Head of caudate nucleus (tissue), 42 donors: ENCODE measurements around the gene RSPH6A.

Experiments
- DNase-seq, 42 donors: peaks; one replicate each; pipeline versions ENCODE4 v3.0.0 to v3.0.0-alpha.2; 2020 to 2021; ENCODE audit warnings: mixed read lengths in 7 of 42
- intact Hi-C: fragments of 100-400 bp; cut with DNase I; formaldehyde crosslinking; loops from one replicate; pipeline ENCODE4 v1.15.0; 2022

Gene RSPH6A

DNA sequence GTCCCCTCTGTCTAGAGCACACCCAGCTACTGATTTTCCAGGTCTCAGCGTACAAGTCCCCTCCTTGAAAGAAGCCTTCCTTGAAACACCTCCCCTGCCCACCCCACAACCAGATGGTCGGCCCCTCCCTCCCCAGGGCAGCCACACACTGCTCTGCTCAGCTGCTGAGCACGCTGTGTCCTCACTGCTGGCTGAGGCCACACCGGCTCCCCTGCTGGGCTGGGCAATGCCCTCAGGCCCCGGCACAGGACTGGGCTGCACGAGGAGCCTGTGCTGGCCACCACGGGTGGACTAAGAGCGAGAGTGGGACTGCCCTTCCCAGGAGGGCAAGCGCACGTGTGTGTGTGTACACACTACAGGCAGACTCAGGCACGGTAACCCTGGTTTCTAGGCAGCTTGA is 11.8 kb upstream of the RSPH6A start:
- intact Hi-C loops = no loop called here
- no peak for DNase-seq

DNA sequence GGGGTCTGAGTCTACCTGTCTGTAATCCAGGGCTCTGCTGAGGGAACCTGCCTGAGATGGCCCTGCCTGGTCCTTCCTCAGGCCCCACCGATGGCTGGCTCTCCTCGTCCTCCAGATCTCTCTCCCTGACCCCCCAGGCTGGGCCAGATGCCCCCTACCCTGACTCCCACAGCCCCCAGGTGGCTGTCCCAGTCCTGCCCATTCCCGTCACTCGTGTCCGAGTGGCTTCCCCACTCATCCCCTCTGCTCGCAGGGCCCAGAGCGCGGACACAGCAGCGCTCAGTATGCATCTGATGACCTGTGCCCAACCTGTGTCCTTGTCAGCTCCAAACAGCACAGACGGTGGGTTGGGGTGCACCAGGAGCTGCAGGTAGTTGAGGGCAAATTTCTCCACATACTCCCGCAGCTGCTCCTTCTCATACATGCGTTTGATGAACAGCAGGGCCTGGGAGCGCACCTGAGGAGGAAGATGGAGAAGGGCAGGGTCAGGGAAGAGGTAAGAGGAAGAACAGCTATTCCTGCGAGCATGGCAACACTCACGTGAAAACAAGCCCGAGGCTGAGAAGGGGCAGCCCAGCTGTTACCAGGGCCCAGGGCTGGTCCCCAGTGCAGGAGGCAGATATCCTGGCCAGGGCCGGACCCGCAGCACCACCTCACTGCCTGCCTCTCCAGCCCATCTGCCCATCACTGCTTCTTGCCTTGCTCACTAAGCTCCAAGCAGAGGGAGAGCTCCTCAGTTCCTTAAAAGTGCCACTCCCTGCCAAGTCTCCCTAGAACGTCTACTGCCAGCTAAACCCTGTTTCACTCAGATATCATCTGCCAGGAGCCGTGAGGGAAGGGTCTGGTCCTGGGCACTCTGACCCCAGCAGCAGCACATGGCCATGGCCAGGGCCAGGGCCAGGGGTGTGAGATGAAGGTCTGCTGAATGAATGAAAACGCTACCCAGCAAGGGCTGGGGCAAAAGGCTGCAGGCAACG is 11.1 kb upstream of the RSPH6A start:
- intact Hi-C loops = no loop called here
- no peak for DNase-seq

DNA sequence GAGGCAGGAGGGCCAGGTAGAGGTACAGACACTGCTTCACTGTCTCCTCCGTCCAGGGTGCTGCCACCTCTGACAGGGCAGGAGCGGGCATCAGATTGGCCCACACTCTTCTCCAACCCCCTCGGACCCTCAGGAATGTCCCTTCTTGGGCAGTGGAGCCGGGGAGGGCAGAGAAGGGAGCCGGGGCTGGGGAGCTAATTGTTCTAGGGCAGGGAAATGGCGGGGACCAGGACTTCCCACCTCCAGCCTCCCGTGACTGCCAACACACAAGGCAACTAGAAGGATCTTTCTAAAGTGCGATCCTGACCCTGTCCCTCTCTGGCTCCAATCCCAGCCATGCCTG is 10.1 kb upstream of the RSPH6A start:
- no peak for DNase-seq
- intact Hi-C loops = no loop called here

DNA sequence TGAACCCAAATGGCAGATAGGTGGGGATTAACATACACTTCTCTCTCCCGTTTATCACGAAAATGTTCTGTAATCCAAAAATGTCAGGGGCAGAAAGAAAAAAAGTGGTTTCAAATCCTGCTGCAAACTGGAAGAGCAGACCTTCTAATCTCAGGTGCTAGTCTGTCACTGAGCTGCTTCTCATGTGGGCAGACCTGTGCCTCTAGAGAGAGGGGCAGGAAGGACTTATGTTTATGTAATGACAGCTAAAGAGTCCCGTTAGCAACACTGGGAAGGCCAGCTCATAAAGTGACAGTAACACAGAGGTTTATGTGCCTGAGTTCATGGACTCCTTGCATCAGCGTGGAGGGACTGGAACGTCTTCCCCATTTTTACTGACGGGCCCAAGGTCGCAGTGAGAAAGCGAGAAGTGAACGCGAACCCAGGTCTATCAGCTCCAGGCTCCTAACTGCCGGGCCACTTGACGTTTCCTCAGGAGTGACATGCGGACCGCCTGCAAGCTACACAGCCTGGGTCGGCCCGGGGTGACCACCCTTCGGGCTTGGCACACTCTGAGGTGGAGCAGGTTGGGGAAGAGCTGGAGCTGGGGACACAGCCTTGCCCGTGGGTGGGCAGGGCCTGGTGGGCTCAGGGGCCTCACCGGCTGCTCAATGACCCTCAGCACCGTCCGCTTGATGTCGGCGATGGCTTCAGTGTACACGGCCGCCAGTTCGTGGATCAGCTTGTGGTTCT is 9.6 kb upstream of the RSPH6A start:
- DNase-seq = no peak
- intact Hi-C loops = no loop called here

DNA sequence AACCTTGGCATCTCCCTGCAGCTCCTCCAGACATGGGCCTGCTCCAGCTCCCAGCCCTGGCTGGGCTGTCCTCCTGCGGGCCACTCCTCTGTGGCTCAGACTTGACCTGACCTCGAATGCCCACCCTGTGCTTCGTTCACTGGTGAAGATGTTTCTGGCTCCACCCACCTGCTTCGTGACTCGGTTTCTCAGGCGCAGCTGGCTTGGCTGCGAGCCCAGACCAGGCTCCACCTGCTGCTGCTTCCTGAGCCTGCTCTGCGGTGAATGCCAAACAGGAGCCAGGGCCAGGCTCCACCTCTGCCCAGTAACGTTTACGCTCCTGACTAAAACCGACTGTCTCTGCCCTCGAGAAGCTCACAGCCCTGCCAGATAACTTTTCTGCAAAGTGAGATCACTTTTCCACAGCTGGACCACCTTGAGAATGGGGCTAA is 8.9 kb upstream of the RSPH6A start:
- intact Hi-C loops = no loop called here
- peak in 40 of 42 donors; percentile 35 to 86 (median 66) for DNase-seq

DNA sequence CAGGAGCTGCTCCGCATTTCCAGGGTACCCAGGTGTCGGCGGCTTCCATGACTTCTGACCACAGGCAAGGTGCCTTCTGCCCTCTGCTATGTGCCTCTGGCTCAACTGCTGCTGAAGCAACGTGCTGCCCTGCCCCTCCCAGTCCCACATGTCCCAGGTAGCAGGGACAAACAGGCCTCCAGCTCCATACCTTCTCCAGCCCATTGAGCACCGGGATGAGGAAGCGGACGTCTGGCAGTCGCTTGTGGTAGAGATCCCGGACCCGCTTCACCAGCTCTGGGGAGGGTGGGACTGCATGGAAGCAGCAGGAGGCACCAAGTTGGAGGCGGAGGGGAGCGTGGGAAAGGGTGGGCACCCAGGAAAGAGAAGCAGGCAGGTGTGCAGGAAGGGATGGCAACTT is 8.1 kb upstream of the RSPH6A start:
- intact Hi-C loops = no loop called here
- DNase-seq = no peak

DNA sequence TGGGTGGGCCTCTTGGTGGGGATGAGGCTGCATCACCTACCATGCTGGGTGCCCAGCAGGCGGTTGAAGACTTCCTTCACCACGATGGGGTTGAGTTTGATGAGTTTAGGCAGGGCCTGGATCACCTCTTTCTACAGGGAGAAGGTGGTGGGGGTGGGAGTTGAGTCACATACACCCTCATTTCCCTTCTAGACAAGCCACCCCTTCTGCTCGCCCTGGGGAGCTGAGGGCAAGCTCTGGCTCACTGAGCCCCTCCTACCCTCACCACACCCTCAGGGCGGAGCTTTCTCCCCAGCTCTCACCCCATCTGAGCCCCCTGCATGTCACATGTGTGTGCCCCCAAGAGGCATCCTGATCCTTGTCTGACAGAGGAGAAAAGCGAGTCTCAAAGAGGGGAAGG is 7.6 kb upstream of the RSPH6A start:
- intact Hi-C loops = no loop called here
- DNase-seq = peak in 35 of 42 donors; percentile 18 to 88 (median 54)

DNA sequence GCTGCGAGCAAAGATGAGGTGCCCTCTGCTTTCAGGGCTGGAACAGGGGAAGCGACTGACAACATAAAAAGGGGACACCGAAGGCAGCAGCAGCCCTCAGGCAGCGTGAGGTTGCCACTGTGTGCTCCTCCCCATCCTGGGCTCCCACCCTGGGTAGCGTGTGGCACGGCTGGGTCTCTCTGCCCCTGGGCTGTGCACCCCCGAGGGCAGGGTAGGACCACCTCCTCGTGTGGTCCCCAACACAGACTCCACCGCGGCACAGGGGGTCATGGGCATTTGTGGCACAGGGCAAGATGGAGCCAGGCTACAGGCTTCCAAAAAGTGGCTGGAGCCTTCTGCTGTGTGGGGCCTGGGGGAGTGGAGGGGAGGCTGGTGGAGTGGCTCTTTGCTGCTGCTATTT is 6.5 kb upstream of the RSPH6A start:
- intact Hi-C loops = no loop called here
- no peak for DNase-seq

DNA sequence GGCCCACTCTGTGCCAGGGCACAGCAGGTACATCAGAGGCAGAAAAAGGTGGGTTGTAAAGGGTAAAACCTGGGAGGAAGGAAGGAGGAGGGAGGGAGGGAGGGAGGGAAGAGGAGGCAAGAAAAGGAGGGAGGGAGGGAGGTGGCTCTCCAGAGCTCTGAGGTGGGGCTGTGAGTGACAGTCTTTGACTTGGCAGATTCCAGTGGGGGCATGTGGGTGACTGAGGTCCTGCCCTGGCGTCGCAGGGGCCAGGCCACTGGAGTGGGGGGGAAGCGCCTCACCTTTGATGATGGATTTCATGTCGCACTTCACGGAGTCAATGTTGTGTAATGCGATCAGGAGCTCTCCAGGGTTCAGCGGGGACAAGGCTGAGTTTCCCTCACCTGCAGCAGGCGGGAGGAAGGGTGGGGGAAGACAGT is 6.0 kb upstream of the RSPH6A start:
- intact Hi-C loops = no loop called here
- peak in 30 of 42 donors; percentile 14 to 79 (median 41) for DNase-seq

DNA sequence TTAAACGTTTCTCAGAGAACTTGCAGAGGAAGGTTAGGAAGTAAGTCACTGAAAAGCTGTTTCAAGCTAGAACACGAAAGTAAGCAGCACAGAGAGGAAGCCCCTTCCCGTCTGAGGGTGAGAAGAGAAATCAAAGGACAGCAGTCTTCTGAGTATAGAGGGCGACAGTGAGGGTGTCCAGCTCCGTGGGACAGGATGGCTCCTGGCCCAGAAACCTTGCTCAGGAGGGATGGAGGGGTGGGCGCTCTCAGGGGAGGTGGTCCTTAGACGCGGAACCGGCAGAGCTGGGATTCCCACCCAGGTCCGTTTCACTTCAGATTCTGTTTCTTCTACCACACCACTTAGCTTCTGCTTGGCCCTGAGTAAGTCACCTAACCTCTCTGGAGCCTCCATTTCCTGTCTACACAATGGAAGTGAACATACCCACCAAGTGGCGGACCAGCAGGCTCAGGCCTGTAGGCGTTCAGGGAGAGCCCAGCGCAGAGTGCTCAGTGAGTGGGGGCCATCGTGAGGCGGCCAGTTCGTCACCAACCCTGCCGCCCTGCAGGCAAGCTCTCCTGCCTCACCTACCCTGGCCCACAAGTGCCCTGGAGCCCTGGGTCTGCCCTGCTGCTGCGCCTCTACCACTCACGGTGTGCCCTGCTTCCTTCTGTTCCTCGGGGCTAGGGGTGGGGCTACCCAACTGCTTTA is 5.5 kb upstream of the RSPH6A start:
- peak in 3 of 42 donors; percentile 28 to 55 (median 42) for DNase-seq
- intact Hi-C loops = no loop called here

DNA sequence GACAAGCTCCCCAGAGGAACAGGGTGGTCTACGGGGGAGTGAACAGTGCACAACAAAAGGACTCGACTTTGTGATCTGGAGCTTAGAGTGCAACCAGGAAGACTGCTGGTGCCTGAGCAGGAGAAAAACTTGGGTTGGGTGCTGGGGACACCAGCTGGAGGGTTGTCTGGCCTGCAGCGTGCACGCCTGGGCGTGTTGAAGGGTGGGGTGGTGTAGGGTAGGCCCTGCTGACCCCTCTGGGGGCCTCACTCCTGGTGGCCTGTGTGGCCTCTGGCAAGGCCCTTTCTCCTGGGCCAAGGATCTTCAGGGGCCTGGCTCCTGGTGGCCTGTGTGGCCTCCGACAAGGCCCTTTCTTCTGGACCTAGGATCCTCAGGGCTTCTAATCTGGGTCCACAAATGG is 4.7 kb upstream of the RSPH6A start:
- DNase-seq = no peak
- intact Hi-C loops = no loop called here

DNA sequence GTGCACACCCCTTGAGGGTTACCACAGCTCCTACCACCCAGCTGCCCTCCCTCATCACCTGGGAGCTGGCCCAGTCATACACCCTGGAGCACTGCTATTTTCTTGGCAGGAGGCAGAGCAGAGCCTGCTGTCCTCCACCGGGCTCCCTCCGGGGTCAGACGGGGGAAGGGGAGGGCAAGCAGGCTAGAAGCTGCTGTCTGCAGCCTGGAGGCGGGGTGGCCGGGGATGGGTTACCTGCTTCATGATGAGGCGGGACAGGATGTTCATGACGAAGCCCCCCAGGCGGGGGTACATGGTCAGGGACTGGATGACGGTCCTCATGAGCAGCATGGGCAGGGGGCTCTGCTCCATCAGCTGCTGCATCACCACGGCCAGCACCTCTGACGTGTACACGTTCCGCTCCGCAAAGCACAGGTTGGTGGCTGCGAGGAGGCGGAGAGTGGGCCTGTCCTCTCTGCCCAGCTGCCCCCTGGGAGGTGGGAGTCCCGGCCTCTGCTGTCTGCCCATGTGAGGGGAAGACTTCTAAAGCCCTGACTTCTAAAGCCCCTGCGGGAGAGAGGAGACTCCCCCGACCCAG is 2.7 kb upstream of the RSPH6A start:
- DNase-seq = no peak
- intact Hi-C loops = no loop called here

DNA sequence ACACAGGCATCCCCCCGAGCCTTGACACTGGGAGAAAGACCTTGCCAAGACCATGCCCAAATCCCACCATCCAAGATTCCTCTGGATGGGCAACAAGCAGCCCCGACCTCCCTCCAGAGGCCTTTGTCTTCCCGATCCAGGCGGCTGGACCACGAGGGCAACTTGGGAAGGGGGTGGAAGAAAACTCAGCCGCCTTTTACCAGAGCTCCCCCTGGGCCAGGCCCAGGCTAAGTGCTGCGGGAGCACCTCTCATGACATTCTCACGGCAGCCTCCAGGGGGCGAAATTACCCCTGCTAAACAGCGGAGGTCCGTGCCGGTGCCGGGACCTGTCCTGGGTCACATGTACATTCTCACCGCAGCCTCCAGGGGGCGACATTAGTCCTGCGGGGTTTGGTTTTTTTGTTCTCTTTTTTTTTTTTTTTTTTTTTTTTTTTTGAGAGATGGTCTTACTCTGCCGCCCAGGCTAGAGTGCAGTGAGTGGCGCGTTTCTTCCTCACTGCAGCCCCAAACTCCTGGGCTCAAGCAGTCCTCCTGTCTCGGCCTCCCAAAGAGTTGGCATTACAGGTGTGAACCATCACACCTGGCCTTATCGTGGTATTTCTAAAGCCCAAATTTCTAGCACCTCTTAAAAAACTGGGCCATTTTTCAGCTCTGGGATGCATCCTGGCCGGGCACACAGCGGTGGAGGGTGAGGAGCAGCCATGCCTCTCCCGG is 2.1 kb upstream of the RSPH6A start:
- intact Hi-C loops = no loop called here

DNA sequence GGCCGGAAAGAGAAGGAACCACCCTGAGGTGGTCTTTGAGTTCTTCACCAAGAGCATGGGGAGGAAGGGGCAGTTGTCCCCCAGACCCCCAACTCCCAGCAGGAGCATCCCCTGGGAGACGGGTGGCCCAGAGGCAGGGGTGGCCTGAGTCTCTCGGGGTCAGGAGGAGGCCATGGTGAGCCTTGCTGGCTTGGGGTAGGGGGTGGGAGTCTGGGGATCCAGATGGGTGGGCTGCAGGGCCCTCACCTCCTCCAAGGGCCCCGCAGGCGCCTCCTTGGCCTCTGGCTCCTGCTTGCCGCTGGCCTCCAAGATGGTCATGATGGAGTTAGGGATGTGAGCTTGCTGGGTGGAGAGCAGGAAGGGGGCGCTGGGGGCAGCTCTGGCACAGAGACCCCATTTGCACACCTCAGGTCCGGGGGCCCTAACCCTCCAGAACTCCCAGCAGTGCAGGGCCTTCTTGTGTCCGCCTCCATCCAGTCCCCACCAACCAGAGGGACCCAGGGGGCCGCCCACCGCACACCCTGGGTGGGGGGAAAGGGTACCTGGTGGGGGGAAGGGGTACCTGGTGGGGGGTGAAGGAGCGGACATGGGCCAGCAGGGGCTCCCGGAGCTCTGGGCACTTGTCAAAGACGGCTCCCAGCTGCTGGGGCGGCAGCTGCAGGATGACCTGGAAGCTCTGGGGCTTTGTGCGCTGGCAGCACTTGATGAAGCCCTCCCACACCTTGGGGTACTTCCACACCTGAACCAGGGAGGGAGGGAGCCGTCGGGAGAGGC is 1.3 kb upstream of the RSPH6A start:
- intact Hi-C loops = no loop called here
- no peak for DNase-seq

More for the DNA sequence above, 2.1 kb upstream of the RSPH6A start:
- peak; percentile 71 to 95 (median 89) for DNase-seq

DNA sequence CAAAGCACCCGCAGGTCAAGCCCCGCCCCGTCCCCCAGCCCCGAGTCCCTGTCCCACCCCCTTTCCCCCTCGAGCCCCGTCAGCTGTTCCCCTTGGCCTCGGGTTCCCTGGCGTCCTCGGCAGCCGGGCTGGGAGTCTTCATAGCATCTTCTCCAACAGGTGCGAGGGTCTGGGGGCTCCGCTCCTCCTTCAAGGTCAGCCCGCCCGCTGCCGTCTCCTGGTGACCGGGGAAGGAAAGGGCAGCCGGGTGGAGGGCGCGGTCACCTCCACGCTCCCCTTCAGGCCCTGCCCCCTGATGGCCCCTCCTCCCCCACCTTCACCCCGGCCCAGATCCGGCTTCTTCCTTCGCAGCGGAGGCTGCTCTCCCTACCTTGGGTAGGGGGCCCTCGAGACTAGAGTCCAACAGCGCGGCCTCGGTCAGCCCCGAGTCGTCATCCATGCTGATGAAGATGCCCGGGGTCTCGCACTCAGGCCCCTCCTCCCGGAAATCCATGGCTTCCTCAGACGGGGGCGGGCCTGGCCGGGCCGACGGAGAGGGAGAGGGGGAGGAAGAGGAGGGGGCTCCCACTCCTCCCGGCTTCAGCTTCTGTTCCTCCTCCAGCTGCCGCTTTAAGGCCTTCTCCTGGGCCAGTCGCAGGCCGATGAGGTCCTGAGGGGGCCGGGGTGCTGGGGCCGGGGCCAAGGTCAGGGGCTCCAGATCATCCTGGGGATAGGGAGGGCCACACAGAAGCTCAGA is 541 bp upstream of the RSPH6A start:
- DNase-seq = peak in 1 of 42 donors; percentile 40
- intact Hi-C loops = no loop called here

DNA sequence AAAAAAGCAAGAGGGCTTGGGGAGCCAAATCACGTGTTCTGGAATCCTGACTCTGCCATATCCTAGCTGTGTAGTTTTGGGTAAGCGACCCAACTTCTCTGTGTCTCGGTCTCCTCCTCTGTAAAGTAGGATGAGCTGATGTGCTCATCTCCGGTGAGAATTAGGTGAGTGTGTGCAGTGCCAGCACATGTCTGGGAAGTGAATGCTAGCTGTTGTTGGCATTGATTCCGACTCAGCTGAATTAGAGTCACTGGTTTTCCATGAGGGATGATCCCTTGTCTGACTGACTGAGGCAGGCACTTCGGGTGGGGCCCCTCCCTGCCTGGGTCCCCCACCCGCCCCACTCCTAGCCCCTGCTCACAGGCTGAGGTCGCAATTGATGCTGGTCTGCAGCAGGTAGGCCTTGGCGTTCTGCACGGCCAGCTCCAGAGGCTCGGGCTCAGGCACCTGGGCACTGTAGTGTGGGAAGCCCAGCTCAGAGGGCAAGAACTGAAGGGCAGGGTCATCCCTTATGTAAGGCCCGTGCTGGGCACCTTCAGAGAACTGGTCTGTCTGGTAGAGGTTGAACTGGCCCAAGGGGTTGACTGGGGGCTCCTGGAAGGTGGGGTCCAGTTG is 835 bp downstream of the RSPH6A start:
- intact Hi-C loops = no loop called here
- DNase-seq = peak in 3 of 42 donors; percentile 20 to 35 (median 34)

DNA sequence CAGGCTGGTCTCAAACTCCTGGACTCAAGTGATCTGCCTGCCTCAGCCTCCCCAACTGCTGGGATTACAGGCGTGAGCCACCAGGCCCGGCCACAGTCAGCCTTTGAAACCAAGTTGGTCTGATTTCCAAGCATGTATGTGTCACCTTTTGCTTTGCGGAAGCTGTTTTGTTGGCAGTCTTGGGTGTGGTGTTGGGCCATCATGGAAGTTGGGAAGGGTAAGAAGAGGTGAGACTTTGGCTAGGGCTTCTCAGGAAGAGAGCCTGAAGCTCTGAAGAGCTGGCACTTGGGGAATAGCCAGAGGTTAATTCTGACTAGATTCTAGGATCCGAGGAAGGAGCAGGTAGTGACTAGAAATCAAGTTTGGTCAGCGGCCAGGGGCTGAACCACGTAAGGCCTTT is 2.8 kb downstream of the RSPH6A start:
- intact Hi-C loops = no loop called here
- DNase-seq = no peak
